Activated naive CD4-positive, alpha-beta T cell treated with anti-CD3 and anti-CD28 coated beads, Interleukin-2, amount 50 U/mL, for 24 hours (primary cell): Measurements from ENCODE around the gene CFAP210.

Source experiments
- H3K27ac Mint-ChIP-seq: one replicate; pipeline ENCODE4 v1.8.0; 2021; ENCODE audit warnings: mild to moderate bottlenecking, mixed read lengths
- H3K27me3 Mint-ChIP-seq: one replicate; pipeline ENCODE4 v1.8.0; 2021; ENCODE audit warnings: mixed read lengths
- H3K36me3 Mint-ChIP-seq: one replicate; pipeline ENCODE4 v1.8.0; 2021; ENCODE audit warnings: mixed read lengths
- H3K4me1 Mint-ChIP-seq: one replicate; pipeline ENCODE4 v1.8.0; 2021; ENCODE audit warnings: mixed read lengths
- H3K4me3 Mint-ChIP-seq: one replicate; pipeline ENCODE4 v1.8.0; 2021; ENCODE audit warnings: mild to moderate bottlenecking, mixed read lengths
- H3K9me3 Mint-ChIP-seq: one replicate; pipeline ENCODE4 v1.8.0; 2021; ENCODE audit warnings: mixed read lengths

CFAP210 gene, protein sequence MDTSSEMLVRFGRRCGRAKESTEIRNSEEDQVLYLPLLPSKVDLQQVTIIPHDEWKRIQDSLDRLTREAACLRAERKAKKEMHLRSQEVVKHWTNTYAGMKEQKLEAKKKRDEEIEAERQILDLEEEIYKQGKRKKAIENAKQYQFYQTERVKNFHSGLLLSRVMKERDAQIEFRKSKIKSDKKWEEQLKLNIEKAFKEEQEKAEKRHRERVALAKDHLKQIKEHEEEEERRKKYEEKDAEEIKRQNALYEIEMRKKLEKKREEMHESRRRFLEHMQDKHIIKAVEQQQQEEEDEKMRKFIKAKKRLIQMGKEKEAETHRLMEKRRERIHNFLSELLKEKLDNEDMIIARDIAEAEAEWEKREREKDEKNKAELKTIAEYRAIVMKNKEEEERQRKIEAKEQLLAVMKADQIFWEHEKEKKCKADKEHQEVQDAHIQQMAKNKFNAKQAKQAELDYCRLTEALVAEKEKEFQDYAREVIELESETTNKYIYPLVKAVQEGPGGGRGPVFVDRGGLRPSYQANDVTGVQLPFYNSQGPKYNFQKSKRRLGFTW

DNA sequence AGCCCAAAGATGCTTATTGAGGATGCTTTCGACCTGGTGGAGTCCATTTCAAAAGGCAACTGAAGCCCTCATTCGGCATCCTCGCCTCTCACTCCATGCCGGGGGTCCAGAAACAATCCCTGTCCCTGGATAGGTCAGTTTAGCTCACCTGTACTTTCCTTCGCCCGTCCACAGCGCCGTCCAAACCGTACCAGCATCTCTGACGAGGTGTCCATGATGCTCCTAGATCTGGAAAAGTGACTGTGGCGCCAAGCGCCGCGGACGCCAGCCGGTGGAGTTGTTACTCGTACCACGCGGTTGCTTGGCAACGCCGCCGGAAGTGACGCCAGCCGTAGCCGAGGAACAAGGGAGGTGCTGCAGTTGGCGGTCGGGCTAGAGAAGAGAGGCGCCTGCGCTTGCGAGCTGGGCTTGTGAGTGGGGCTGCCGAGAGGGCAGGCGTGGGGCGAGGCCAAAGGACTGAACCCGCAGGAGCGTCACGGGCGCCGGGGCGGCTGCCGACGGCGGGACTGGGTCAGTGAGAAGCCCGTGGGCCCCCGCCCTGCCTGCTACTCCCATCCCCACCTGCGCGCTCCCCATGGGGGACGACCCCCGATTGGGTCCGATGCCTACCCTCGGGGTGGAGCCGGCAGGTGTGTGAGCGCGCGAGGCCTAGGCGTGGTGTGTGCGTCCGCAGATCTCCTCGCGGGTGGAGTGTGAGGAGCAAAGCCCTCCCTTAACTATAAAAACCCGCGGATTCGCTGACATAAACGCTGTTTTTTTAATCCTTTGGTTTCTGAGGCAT, at the start of gene CFAP210, which contains the start of gene PHOSPHO2:
Gene CFAP210 (minus strand): TSS at position 293 of the 781 bp plus-strand sequence. CDS start 78 bp downstream, at position 215.
Gene PHOSPHO2 (plus strand): TSS at position 357 of the 781 bp plus-strand sequence. CDS start 6,503 bp downstream, outside the sequence.
- peaks cover 14% of the 10 kb centered on the region for H3K9me3 Mint-ChIP-seq
- peaks cover 19% of the 10 kb centered on the region for H3K4me1 Mint-ChIP-seq
- peaks cover 2% of the 10 kb centered on the region for H3K27me3 Mint-ChIP-seq
- peaks cover 10% of the 10 kb centered on the region for H3K36me3 Mint-ChIP-seq
- peak within 1 kb of the TSS; percentile 91 for H3K27ac Mint-ChIP-seq
- H3K4me3 Mint-ChIP-seq: peak within 1 kb of the TSS; percentile 95

DNA sequence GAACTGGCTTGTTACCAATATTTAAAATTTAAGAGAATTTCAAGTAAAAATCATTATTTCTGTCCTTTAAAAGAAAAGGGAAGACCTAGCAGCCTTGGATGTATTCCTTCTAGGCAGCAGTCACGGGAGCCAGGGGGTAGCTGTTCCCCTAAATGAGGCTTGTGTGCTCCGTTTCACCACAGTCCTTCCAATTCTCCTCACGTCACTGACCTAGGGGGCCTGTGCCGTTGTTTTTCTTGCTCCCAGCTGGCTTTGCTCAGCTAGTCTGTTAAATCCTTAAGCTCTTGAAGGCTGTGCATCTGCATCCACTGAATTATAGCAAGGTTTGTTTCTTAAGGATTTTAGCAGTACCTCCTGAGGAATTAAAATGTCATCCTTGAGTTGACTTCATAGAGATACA, 49.3 kb upstream of the CFAP210 start:
- Mint-ChIP-seq H3K27me3 (peaks cover 2% of the 10 kb centered on the region), H3K9me3 (no peaks in the 10 kb centered on the region), H3K4me1 (no peaks in the 10 kb centered on the region), H3K27ac (no peak overlapping the region), H3K4me3 (no peak overlapping the region), H3K36me3 (peaks cover 4% of the 10 kb centered on the region)

DNA sequence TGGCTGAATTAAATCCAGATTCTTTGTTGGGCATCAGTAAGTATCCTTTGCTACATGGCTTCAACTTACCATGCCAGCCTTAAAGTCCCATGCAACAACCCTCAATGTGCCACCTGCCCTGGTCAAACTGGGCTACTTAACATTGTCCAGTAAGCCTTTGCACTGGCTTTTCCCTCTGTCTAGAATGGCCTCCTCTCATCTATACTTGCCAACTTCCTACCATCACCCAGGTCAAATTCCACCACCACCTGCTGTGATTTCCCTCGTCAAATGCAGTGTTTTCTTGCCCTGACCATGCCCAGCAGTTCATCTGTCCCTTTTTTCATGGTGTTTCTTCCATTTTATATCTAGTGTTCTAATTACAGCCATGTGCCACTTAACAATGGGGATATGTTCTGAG, 45.1 kb upstream of the CFAP210 start:
- H3K36me3 Mint-ChIP-seq: peaks cover 4% of the 10 kb centered on the region
- H3K4me1 Mint-ChIP-seq: peaks cover 4% of the 10 kb centered on the region
- H3K4me3 Mint-ChIP-seq: no peak overlapping the region
- no peaks in the 10 kb centered on the region for H3K9me3 Mint-ChIP-seq
- H3K27ac Mint-ChIP-seq: no peak overlapping the region
- peaks cover 20% of the 10 kb centered on the region for H3K27me3 Mint-ChIP-seq

DNA sequence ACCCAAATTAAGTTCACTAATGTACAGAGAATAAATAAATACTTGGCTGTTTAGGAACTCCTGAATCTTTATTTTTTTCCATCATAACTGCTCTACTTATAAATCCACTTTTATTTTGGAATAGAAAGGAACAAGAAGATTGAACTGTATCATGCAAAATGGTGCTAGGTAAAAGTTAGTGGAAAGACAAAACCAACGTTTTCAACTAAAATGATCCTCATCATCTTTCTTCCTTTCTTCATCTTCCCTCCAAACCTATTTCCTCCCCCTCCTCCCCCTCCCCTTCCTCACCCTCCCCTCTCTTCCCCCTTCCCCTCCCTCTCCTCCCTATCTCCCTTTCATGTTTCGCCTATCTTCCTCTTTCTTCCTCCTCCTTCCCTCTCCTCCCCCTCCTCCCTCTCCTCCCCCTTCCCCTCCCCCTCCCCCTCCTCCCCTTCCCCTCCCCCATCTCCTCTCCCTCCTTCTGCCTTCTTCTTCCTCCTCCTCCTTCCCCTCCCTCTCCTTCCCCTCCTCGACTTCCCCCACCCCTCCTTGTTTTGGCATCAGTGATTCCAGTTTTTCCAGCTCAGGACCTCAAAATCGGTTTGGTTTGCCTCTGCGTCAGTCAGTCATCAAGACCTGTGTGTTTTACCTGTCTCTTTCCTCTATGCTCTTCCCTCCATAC, 44.5 kb upstream of the CFAP210 start:
- Mint-ChIP-seq H3K27ac (no peak overlapping the region), H3K27me3 (peaks cover 19% of the 10 kb centered on the region), H3K4me1 (peaks cover 4% of the 10 kb centered on the region), H3K4me3 (no peak overlapping the region), H3K36me3 (no peaks in the 10 kb centered on the region), H3K9me3 (no peaks in the 10 kb centered on the region)

DNA sequence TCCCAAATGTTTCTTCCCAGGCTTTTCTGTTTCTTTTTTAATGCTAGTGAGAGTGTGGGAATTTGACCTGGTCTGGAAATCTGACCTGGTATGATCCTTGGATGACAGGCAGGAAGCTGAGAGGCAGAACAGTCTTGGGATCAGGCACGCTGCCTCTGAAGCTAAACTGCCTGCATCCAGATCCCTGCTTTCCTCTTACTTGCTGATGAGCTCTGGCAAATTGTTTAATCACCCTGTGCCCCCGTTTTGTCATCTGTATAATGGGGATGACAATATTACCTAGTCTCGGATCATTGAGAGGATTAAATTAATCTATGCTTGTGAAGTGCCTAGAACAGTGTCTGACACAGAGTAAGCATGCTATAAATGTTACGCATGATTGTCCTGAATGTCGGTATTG, 42.7 kb upstream of the CFAP210 start:
- Mint-ChIP-seq H3K27ac (no peak overlapping the region), H3K36me3 (no peaks in the 10 kb centered on the region), H3K9me3 (no peaks in the 10 kb centered on the region), H3K27me3 (peaks cover 32% of the 10 kb centered on the region), H3K4me3 (no peak overlapping the region), H3K4me1 (peaks cover 8% of the 10 kb centered on the region)

DNA sequence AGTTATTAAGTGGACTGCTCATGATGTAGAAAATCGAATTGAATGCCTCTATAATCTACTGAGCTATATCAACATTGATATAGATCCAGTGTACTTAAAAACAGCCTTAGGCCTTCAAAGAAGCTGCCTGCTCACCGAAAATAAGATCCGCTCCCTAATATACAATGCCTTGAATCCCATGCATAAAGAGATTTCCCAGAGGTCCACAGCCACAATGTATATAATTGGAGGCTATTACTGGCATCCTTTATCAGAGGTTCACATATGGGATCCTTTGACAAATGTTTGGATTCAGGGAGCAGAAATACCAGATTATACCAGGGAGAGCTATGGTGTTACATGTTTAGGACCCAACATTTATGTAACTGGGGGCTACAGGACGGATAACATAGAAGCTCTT, 41.4 kb upstream of the CFAP210 start:
- Mint-ChIP-seq H3K4me3 (peak overlapping the region; percentile 55), H3K36me3 (no peaks in the 10 kb centered on the region), H3K9me3 (no peaks in the 10 kb centered on the region), H3K4me1 (peaks cover 8% of the 10 kb centered on the region), H3K27ac (no peak overlapping the region), H3K27me3 (peaks cover 32% of the 10 kb centered on the region)

DNA sequence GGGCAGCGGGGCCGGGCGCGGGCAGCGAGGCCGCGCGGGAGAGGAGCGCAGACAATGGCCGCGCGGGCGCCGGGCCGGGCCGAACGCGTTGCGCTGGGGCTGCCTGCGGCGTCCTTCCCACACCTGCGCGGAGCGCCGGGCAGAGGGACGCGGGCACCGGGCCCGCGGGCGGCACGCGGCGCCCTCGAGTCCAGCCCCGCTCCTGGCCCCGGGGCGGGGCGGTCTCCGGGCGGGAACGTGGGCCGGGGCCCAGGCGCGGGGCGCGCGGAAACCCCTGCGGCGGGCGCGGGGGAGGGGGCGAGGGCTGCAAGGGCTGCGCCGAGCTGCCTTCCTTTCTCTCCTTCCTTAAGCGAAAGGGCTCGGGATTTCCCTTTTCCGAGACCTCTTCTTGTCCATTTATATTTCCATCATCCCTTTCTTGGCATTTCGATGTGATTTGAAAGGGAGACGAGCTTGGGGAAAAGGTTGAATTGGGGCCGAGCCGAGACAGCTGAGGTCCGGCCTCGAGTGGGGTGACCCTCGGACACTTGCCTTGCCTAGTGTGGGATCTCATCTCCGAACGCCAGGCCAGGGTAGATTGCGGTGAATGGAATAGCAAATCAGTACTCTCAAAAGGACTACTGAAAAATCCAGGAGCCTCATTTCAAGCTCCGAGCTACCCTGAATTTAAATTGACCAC, 40.1 kb upstream of the CFAP210 start:
- no peaks in the 10 kb centered on the region for H3K9me3 Mint-ChIP-seq
- H3K27me3 Mint-ChIP-seq: peaks cover 32% of the 10 kb centered on the region
- H3K36me3 Mint-ChIP-seq: no peaks in the 10 kb centered on the region
- no peak overlapping the region for H3K27ac Mint-ChIP-seq
- H3K4me3 Mint-ChIP-seq: peak overlapping the region; percentile 77
- peaks cover 8% of the 10 kb centered on the region for H3K4me1 Mint-ChIP-seq

DNA sequence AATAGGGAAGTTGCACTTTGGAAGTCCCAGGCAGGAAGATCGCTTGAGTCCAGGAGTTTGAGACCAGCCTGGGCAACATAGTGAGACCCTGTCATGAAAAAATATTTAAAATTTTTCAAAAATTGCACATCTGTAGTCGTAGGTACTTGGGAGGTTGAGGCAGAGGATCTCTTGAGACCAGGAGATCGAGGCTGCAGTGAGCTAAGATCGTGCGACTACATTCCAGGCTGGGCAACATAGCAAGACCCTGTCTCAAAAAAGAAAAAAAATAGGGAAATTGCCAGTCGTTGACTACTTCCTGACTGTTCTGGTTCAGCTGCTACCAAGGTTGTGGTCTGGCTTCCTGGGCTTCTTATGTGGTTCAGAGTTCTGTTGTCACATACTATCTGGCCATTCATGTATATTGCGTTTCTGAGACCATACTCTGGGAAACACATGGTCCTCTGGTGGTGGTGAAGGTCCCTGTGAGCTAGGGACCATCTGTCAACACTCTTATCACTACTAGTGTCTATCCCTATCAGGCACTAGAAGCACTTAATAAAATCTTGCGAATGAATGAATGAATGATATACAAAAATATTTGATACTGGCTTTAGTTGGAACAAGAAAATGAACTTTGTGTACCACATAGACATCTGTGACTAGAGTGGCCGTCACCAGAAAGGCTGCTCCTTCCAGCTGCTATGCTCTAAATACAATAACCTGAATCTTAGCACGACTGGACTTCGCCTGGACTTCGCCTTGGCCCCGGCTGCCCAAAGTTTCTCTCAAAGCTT, 38.6 kb upstream of the CFAP210 start:
- H3K4me3 Mint-ChIP-seq: peak overlapping the region; percentile 93
- peaks cover 32% of the 10 kb centered on the region for H3K27me3 Mint-ChIP-seq
- no peaks in the 10 kb centered on the region for H3K36me3 Mint-ChIP-seq

DNA sequence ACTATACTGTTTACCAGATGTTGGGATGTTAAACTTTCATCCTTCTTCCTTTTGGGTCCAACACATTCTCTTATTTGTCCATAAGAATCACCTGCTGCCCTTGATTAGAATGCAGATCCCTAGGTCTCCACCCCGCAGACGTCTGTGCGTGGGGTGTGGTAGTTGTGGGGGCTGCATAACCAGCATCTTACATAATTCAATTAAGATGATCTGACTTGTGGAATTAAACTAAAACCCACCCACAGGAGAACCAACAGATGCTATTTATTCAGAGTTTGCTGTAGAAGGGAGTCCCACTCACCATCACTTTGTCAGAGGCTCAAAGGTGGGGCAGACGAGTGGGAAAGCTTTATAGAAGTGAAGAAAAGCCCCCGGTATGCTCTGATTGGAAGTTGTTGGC, 37.9 kb upstream of the CFAP210 start:
- Mint-ChIP-seq H3K4me1 (peaks cover 8% of the 10 kb centered on the region), H3K9me3 (no peaks in the 10 kb centered on the region), H3K36me3 (no peaks in the 10 kb centered on the region), H3K4me3 (no peak overlapping the region), H3K27ac (no peak overlapping the region), H3K27me3 (peaks cover 29% of the 10 kb centered on the region)

More for the DNA sequence above, 38.6 kb upstream of the CFAP210 start:
- H3K27ac Mint-ChIP-seq: no peak overlapping the region
- H3K4me1 Mint-ChIP-seq: peaks cover 8% of the 10 kb centered on the region
- no peaks in the 10 kb centered on the region for H3K9me3 Mint-ChIP-seq

DNA sequence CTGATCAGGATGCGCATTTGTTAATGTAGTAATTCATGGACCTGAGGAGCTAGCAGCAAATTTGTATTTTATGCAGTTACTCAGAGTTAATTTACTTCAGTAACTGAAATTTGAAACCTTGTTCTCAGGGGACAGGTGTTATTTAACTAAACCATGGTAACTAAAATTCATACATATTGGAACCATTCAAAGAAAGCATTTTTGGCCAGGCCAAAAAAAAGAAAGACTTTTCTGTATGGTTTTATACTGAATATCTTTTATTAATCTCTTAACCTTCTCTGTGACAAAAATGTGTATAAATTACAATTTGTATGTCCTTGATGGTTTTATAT, 35.0 kb upstream of the CFAP210 start:
- no peaks in the 10 kb centered on the region for H3K36me3 Mint-ChIP-seq
- peaks cover 13% of the 10 kb centered on the region for H3K27me3 Mint-ChIP-seq
- H3K27ac Mint-ChIP-seq: no peak overlapping the region
- H3K4me1 Mint-ChIP-seq: peaks cover 4% of the 10 kb centered on the region
- H3K9me3 Mint-ChIP-seq: no peaks in the 10 kb centered on the region
- no peak overlapping the region for H3K4me3 Mint-ChIP-seq

DNA sequence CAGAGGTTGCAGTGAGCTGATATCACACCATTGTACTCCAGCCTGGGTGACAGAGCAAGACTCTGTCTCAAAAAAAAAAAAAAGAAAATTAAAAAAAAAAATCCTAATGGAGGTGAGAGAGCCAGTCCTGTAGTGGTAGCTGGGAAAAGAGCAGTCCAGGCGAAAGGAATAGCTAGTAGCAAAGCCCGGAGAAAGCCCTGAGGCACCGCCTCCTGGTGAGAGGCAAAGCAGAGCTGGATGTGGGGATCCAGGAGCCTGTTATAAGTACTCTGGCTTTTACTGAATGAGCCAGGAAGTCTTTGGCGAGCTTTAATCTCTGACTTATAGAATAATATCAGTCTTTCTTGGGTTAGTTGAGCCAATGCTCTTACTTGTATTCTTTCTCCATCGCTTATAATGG, 32.9 kb upstream of the CFAP210 start:
- Mint-ChIP-seq H3K9me3 (no peaks in the 10 kb centered on the region), H3K4me3 (no peak overlapping the region), H3K27ac (no peak overlapping the region), H3K27me3 (peaks cover 1% of the 10 kb centered on the region), H3K4me1 (no peaks in the 10 kb centered on the region), H3K36me3 (peaks cover 3% of the 10 kb centered on the region)

DNA sequence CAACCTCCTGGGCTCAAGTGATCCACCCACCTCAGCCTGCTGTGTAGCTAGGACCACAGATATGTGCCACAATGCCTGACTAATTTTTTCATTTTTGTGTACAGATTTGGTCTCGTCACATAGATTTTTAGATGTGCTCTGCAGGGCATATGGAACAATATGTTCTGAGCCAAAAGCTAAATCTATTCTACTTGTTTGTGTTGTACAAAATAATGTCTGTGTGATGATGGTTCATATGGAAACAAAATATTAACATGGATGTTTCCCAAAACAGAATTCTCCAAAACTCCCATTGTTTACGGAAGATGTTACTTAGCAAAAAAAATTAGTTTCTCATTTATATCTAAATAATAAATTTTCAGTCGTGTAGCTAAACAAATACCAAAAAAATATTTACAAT, 26.8 kb upstream of the CFAP210 start:
- Mint-ChIP-seq H3K36me3 (peaks cover 3% of the 10 kb centered on the region), H3K27ac (no peak overlapping the region), H3K9me3 (no peaks in the 10 kb centered on the region), H3K4me3 (no peak overlapping the region), H3K27me3 (no peaks in the 10 kb centered on the region), H3K4me1 (no peaks in the 10 kb centered on the region)

DNA sequence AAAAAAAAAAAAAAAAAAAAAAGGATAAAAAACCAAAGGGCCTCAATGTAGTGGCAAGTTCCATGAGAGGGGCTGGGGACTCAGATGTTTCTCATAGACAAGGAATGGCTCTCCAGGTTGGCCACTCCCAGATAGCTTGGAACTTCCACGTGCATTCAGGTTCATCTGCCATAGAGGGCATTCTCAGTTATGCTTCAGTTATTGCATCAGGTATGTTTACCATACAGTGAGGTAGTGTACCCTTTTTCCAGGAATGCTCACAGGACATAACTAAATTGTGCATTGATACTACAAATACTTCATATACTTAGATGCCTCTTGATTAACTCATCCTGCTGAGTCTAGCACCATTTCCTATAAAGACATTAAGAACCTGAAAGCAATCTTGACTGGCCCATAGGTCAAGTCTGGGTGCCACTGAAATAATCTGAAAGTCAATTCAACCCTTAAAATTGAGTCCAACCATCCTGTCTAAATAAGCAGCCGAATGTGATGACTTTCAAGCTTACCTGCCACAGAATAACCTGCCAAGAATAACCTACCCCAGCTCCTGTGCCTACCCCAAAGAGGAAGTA, 24.8 kb upstream of the CFAP210 start:
- H3K27ac Mint-ChIP-seq: no peak overlapping the region
- H3K4me3 Mint-ChIP-seq: no peak overlapping the region
- no peaks in the 10 kb centered on the region for H3K4me1 Mint-ChIP-seq
- H3K36me3 Mint-ChIP-seq: peaks cover 3% of the 10 kb centered on the region
- H3K9me3 Mint-ChIP-seq: no peaks in the 10 kb centered on the region
- H3K27me3 Mint-ChIP-seq: no peaks in the 10 kb centered on the region

DNA sequence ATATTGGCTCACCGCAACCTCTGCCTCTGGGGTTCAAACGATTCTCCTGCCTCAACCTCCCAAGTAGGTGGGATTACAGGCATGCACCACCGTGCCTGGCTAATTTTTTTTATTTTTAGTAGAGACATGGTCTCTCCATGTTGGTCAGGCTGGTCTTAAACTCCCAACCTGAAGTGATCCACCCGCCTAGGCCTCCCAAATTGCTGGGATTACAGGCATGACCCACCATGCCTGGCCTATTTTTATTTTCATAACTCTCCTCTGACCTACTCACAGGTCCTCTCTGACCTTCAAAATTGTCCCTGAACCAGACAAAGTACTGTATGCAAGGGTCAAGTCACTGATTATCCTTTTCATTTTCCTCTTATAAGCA, 23.5 kb upstream of the CFAP210 start:
- Mint-ChIP-seq H3K4me1 (no peaks in the 10 kb centered on the region), H3K4me3 (no peak overlapping the region), H3K36me3 (no peaks in the 10 kb centered on the region), H3K27me3 (no peaks in the 10 kb centered on the region), H3K9me3 (no peaks in the 10 kb centered on the region), H3K27ac (no peak overlapping the region)
